ENCODE measurements around the gene LGALS14.

DNA sequence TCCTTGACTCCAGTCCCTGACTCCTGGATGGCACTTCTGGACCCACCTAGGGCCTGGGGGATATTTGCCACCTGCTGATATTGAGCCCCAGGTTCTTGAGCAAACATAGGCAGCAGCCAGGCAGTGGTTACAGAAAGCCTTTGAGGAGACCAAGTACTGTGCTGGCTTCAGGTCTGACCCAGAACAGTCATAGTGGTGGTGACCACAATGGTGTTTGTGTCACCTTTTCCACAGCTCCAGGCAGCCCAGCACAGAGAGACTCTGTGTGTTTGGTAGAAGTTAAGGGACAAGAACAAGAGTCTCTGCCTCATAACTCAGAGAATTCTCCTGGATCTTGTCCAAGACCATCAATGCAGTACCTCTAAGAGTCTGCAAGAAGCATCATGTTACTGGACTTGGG is 48.1 kb downstream of the LGALS14 start:
- TF ChIP-seq, protein P1, sequence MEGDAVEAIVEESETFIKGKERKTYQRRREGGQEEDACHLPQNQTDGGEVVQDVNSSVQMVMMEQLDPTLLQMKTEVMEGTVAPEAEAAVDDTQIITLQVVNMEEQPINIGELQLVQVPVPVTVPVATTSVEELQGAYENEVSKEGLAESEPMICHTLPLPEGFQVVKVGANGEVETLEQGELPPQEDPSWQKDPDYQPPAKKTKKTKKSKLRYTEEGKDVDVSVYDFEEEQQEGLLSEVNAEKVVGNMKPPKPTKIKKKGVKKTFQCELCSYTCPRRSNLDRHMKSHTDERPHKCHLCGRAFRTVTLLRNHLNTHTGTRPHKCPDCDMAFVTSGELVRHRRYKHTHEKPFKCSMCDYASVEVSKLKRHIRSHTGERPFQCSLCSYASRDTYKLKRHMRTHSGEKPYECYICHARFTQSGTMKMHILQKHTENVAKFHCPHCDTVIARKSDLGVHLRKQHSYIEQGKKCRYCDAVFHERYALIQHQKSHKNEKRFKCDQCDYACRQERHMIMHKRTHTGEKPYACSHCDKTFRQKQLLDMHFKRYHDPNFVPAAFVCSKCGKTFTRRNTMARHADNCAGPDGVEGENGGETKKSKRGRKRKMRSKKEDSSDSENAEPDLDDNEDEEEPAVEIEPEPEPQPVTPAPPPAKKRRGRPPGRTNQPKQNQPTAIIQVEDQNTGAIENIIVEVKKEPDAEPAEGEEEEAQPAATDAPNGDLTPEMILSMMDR (conservative IDR thresholded peaks at IDR 0.05), result no peak
- TF ChIP-seq ZFX (IDR thresholded peaks at IDR 0.05), result no peak
